ENCODE results near the gene USP5. TPM values are rescaled to one million over a fixed set of nuclear protein-coding genes. Genes with fewer than 3 reads are reported as not detected.
"Not testable (repeated sequence)": the region's sequence is repeated elsewhere in the genome, so short reads cannot be mapped to it uniquely, and the experiment has no call there.

USP5 gene
- total RNA-seq, 1 donor from 2014 or later = 61.6 TPM

DNA sequence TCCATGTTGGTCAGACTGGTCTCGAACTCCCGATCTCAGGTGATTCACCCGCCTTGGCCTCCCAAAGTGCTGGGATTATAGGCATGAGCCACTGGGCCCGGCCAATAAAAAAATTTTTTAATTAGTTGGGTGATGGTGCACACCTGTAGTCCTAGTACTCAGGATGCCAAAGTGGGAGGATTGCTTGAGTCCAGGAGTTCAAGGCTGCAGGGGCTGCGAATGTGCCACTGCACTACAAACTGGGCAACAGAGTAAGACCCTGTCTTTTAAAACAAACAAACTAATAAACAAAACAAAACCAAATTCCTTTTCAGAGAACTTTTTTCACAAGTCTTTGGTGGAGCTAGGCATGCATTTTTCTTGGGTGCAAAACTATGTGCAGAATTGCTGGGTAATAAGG, 31.3 kb downstream of the USP5 start:
- H3K9me3 ChIP-seq (ENCODE audit: control insufficient read depth in 3 of 3, low read length in 3 of 3) = no peaks in the 10 kb centered on the region

DNA sequence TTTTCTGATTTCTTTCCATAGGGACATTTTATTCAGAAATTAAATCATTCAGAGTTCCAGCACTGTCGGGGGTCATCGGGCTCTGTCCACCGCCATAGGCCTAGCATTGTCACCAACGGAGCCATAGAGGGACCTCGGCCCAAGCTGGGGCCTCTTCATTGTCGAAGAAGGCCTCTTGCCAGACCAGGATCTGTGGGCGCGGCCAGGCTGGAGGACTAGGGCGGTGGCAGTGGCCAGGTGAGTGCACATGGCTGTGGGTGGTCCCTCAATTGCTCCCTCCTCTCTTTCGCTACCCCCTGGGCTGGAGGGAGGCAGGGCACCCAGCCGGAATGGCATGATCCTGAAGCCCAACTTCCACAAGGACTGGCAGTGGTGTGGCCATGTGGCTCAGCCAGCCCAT, 31.7 kb downstream of the USP5 start:
- Histone ChIP-seq H3K4me3 (ENCODE audit: low read length in 3 of 3) (no peak overlapping the region), H3K27me3 (ENCODE audit: control insufficient read depth in 3 of 3, insufficient read depth in 3 of 3, low read length in 3 of 3) (no peaks in the 10 kb centered on the region), H3K4me1 (ENCODE audit: control insufficient read depth in 3 of 3, insufficient read depth in 3 of 3, low read length in 3 of 3) (no peaks in the 10 kb centered on the region), H3K27ac (ENCODE audit: low read depth, low read length) (no peak overlapping the region), H3K9ac (ENCODE audit: low read depth in 1 of 3, low read length in 3 of 3) (no peak overlapping the region), H3K9me3 (ENCODE audit: control insufficient read depth in 3 of 3, low read length in 3 of 3) (no peaks in the 10 kb centered on the region), H3K36me3 (ENCODE audit: control insufficient read depth in 3 of 3, insufficient read depth in 3 of 3, low read length in 3 of 3) (peaks cover 8 to 19% (median 9%) of the 10 kb centered on the region in 3 donors)

More for the DNA sequence above, 31.3 kb downstream of the USP5 start:
- Histone ChIP-seq H3K9ac (ENCODE audit: low read depth in 1 of 3, low read length in 3 of 3) (no peak overlapping the region), H3K27ac (ENCODE audit: low read depth, low read length) (no peak overlapping the region), H3K4me3 (ENCODE audit: low read length in 3 of 3) (no peak overlapping the region), H3K4me1 (ENCODE audit: control insufficient read depth in 3 of 3, insufficient read depth in 3 of 3, low read length in 3 of 3) (no peaks in the 10 kb centered on the region), H3K36me3 (ENCODE audit: control insufficient read depth in 3 of 3, insufficient read depth in 3 of 3, low read length in 3 of 3) (peaks cover 8 to 19% (median 9%) of the 10 kb centered on the region in 3 donors), H3K27me3 (ENCODE audit: control insufficient read depth in 3 of 3, insufficient read depth in 3 of 3, low read length in 3 of 3) (no peaks in the 10 kb centered on the region)

DNA sequence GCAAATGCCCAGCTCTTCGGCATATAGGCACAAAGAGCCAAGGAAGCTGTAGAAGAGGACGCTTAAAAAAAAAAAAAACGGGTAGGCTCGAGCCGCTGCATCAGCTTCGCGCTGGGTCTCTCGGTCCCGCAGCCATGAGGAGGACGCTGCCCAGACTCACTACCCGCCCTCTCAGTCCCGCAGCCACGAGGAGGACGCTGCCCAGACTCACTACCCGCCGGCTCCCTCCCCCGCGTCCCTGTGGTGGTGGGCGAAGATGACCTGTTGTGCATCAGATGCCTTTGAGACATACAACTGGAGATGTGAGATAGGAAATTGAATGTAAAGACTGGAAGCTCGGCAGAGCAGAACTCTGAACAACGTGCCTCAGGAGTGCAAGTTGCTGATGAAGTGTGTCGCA, 32.6 kb downstream of the USP5 start:
- H3K9ac ChIP-seq (ENCODE audit: low read depth in 1 of 3, low read length in 3 of 3) = no peak overlapping the region
- no peak overlapping the region for H3K27ac ChIP-seq (ENCODE audit: low read depth, low read length)
- no peak overlapping the region for H3K4me3 ChIP-seq (ENCODE audit: low read length in 3 of 3)
- no peaks in the 10 kb centered on the region for H3K27me3 ChIP-seq (ENCODE audit: control insufficient read depth in 3 of 3, insufficient read depth in 3 of 3, low read length in 3 of 3)
- no peaks in the 10 kb centered on the region for H3K9me3 ChIP-seq (ENCODE audit: control insufficient read depth in 3 of 3, low read length in 3 of 3)
- H3K4me1 ChIP-seq (ENCODE audit: control insufficient read depth in 3 of 3, insufficient read depth in 3 of 3, low read length in 3 of 3) = no peaks in the 10 kb centered on the region
- H3K36me3 ChIP-seq (ENCODE audit: control insufficient read depth in 3 of 3, insufficient read depth in 3 of 3, low read length in 3 of 3) = peaks cover 8 to 19% (median 9%) of the 10 kb centered on the region in 3 donors

DNA sequence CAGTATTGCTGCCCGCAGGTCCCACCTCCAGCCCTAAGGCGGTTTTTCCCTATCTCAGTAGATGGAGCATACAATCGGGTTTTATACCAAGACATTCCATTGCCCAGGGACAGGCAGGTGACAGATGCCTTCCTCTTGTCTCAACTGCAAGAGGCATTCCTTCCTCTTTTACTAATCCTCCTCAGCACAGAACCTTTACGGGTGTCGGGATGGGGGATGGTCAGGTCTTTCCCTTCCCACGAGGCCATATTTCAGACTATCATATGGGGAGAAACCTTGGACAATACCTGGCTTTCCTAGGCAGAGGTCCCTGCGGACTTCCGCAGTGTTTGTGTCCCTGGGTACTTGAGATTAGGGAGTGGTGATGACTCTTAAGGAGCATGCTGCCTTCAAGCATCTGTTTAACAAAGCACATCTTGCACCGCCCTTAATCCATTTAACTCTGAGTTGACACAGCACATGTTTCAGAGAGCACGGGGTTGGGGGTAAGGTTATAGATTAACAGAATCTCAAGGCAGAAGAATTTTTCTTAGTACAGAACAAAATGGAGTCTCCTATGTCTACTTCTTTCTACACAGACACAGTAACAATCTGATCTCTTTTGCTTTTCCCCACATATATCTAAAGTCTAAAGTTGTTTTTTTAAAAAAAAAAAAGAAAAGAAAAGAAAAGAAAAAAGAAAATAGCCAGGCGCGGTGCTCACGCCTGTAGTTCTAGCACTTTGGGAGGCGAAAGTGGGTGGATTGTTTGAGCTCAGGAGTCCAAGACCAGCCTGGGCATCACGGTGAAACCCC, 34.5 kb downstream of the USP5 start:
- not testable (repeated sequence) for H3K27me3 ChIP-seq (ENCODE audit: control insufficient read depth in 3 of 3, insufficient read depth in 3 of 3, low read length in 3 of 3); H3K4me1 ChIP-seq (ENCODE audit: control insufficient read depth in 3 of 3, insufficient read depth in 3 of 3, low read length in 3 of 3); H3K9me3 ChIP-seq (ENCODE audit: control insufficient read depth in 3 of 3, low read length in 3 of 3); H3K9ac ChIP-seq (ENCODE audit: low read depth in 1 of 3, low read length in 3 of 3); H3K4me3 ChIP-seq (ENCODE audit: low read length in 3 of 3); H3K27ac ChIP-seq (ENCODE audit: low read depth, low read length)
- peaks cover 8 to 19% (median 9%) of the 10 kb centered on the region in 3 donors for H3K36me3 ChIP-seq (ENCODE audit: control insufficient read depth in 3 of 3, insufficient read depth in 3 of 3, low read length in 3 of 3)

DNA sequence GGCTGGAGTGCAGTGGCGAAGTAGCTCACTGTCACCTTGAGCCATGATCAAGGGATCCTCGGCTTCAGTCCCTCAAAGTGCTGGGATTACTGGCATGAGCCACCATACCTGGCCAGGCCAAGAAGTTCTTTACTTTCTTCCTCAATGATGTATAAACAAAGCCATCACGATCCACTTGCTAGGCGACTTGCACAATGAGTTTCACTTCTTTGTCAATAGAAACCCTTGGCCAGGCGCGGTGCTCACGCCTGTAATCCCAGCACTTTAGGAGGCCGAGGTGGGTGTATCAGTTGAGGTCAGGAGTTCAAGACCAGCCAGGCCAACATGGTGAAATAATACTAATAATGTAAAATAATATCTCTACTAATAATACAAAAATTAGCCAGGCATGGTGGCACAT, 35.5 kb downstream of the USP5 start:
- no peak overlapping the region for H3K9ac ChIP-seq (ENCODE audit: low read depth in 1 of 3, low read length in 3 of 3)
- H3K27me3 ChIP-seq (ENCODE audit: control insufficient read depth in 3 of 3, insufficient read depth in 3 of 3, low read length in 3 of 3) = no peaks in the 10 kb centered on the region
- no peak overlapping the region for H3K27ac ChIP-seq (ENCODE audit: low read depth, low read length)

DNA sequence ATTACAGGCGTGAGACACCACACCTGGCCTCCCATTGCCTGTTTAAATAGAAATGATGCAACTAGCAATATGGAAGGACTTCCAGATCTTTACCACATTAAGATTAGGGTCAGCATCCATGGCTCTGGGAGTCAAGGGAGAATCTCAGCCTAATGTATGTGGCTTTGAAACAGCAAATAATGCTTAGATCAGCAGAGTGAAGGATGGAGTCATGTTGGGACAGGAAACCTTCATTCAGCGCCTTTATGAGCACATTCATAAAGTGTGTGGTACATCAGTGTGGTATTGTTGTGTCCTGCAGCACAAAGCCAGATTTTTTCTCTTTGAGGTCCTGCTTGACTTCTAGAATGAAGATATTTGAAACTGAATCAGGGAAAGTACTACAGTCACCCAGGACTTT, 36.4 kb downstream of the USP5 start:
- H3K36me3 ChIP-seq (ENCODE audit: control insufficient read depth in 3 of 3, insufficient read depth in 3 of 3, low read length in 3 of 3) = peaks cover 7 to 17% (median 8%) of the 10 kb centered on the region in 3 donors
- H3K9me3 ChIP-seq (ENCODE audit: control insufficient read depth in 3 of 3, low read length in 3 of 3) = no peaks in the 10 kb centered on the region
- no peak overlapping the region for H3K4me3 ChIP-seq (ENCODE audit: low read length in 3 of 3)
- H3K9ac ChIP-seq (ENCODE audit: low read depth in 1 of 3, low read length in 3 of 3) = no peak overlapping the region
- no peaks in the 10 kb centered on the region for H3K27me3 ChIP-seq (ENCODE audit: control insufficient read depth in 3 of 3, insufficient read depth in 3 of 3, low read length in 3 of 3)
- no peak overlapping the region for H3K27ac ChIP-seq (ENCODE audit: low read depth, low read length)
- H3K4me1 ChIP-seq (ENCODE audit: control insufficient read depth in 3 of 3, insufficient read depth in 3 of 3, low read length in 3 of 3) = peaks cover 9 to 13% (median 11%) of the 10 kb centered on the region in 3 donors

More for the DNA sequence above, 35.5 kb downstream of the USP5 start:
- H3K4me1 ChIP-seq (ENCODE audit: control insufficient read depth in 3 of 3, insufficient read depth in 3 of 3, low read length in 3 of 3) = peaks cover 9 to 13% (median 11%) of the 10 kb centered on the region in 3 donors
- H3K4me3 ChIP-seq (ENCODE audit: low read length in 3 of 3) = no peak overlapping the region
- H3K9me3 ChIP-seq (ENCODE audit: control insufficient read depth in 3 of 3, low read length in 3 of 3) = no peaks in the 10 kb centered on the region
- H3K36me3 ChIP-seq (ENCODE audit: control insufficient read depth in 3 of 3, insufficient read depth in 3 of 3, low read length in 3 of 3) = peaks cover 8 to 17% (median 9%) of the 10 kb centered on the region in 3 donors

DNA sequence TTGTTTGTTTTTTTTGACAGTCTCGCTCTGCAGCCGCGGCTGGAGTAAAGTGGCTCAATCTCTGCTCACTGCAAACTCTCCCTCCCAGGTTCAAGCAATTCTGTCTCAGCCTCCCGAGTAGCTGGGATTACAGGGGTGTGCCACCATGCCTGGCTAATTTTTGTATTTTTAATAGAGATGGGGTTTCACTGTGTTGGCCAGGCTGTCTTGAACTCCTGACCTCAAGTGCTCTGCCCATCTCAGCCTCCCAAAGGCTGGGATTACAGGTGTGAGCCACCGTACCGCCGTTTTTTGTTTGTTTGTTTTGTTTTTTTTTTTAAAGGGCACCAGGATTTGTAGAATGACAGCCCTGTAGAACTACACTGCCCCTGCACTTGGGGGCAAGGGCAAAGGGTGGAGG, 36.8 kb downstream of the USP5 start:
- H3K4me3 ChIP-seq (ENCODE audit: low read length in 3 of 3); H3K9me3 ChIP-seq (ENCODE audit: control insufficient read depth in 3 of 3, low read length in 3 of 3); H3K27me3 ChIP-seq (ENCODE audit: control insufficient read depth in 3 of 3, insufficient read depth in 3 of 3, low read length in 3 of 3); H3K27ac ChIP-seq (ENCODE audit: low read depth, low read length); H3K9ac ChIP-seq (ENCODE audit: low read depth in 1 of 3, low read length in 3 of 3): not testable (repeated sequence)
- H3K4me1 ChIP-seq (ENCODE audit: control insufficient read depth in 3 of 3, insufficient read depth in 3 of 3, low read length in 3 of 3) = peaks cover 9 to 13% (median 11%) of the 10 kb centered on the region in 3 donors
- H3K36me3 ChIP-seq (ENCODE audit: control insufficient read depth in 3 of 3, insufficient read depth in 3 of 3, low read length in 3 of 3) = peaks cover 5 to 13% (median 6%) of the 10 kb centered on the region in 3 donors

DNA sequence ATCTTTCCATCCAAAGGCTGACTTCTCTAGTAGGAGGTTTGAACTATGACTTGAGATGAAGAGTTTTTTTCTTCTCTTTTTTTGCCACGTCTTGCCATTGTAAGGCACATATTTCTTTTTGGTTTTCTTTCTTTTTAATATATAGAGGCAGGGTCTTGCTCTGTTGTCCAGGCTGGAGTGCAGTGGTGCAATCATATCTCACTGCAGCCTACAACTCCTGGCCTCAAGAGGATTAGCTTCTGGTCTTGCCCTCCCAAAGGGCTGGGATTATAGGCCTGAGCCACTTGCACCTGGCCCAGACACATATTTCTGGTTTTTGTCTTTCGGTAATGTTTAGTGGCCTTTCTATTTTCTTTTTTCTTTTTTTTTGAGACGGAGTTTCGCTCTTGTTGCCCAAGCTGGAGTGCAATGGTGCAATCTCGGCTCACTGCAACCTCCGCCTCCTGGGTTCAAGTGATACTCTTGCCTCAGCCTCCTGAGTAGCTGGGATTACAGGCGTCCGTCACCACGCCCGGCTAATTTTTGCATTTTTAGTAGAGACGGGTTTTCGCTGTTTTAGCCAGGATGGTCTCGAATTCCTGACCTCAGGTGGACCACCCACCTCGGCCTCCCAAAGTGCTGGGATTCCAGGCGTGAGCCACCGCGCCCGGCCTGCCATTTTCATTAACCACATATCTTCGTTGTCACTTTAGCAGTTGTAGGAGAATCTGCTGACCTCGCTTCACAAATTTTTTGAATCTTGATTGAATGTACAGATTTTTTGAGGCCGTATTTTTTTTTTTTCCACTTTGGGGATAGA, 38.0 kb downstream of the USP5 start:
- not testable (repeated sequence) for H3K36me3 ChIP-seq (ENCODE audit: control insufficient read depth in 3 of 3, insufficient read depth in 3 of 3, low read length in 3 of 3); H3K9ac ChIP-seq (ENCODE audit: low read depth in 1 of 3, low read length in 3 of 3); H3K4me3 ChIP-seq (ENCODE audit: low read length in 3 of 3); H3K9me3 ChIP-seq (ENCODE audit: control insufficient read depth in 3 of 3, low read length in 3 of 3); H3K27me3 ChIP-seq (ENCODE audit: control insufficient read depth in 3 of 3, insufficient read depth in 3 of 3, low read length in 3 of 3)
- Histone ChIP-seq H3K4me1 (ENCODE audit: control insufficient read depth in 3 of 3, insufficient read depth in 3 of 3, low read length in 3 of 3) (peaks cover 9 to 13% (median 11%) of the 10 kb centered on the region in 3 donors), H3K27ac (ENCODE audit: low read depth, low read length) (peak overlapping the region; percentile 86)

DNA sequence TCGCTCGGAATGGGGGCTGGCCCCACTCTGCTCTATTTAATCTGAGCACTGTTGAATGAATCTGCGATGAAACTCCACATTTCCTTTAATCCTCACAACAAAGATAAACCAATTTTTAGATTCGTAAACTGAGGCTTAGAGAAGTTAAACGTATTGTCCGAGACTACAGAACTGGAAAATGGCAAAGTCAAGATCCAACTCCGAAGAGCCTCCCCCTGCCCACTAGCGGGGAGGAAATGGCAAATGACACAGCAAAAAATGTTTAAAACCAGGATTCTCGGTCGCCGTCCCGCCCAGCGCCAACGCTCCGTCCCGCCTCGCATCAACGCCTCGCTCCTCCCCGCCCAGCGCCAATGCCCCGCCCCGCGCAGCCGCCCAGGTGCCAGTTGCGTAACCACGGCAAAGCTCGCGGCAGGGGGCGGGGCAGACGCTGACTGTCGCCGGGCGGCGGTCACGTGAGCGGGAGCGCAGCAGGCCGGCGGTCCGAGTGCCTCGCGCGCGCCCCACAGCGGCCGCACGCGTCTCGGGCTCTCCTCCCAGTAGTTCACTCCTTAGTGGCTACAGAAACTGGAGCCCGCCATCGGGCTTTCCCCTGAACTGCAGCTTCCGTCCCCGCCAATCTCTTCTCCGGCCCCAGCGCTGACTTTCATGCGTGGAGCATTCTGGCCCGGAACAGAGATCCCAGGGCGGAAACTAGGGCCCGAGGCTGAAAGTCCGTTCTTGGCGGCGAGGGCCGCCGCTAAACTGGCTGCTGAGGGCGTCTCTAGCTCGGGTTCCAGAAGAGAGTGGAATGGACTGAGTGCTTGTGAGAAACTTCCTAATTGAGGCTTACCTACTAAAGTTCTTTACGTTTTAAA, 39.1 kb downstream of the USP5 start:
- Histone ChIP-seq H3K4me1 (ENCODE audit: control insufficient read depth in 3 of 3, insufficient read depth in 3 of 3, low read length in 3 of 3) (peaks cover 9 to 13% (median 11%) of the 10 kb centered on the region in 3 donors), H3K9me3 (ENCODE audit: control insufficient read depth in 3 of 3, low read length in 3 of 3) (no peaks in the 10 kb centered on the region), H3K9ac (ENCODE audit: low read depth in 1 of 3, low read length in 3 of 3) (peak overlapping the region; percentile 84 to 92 (median 84)), H3K36me3 (ENCODE audit: control insufficient read depth in 3 of 3, insufficient read depth in 3 of 3, low read length in 3 of 3) (no peaks in the 10 kb centered on the region), H3K27ac (ENCODE audit: low read depth, low read length) (peak overlapping the region; percentile 86), H3K4me3 (ENCODE audit: low read length in 3 of 3) (peak overlapping the region; percentile 84 to 89 (median 86)), H3K27me3 (ENCODE audit: control insufficient read depth in 3 of 3, insufficient read depth in 3 of 3, low read length in 3 of 3) (no peaks in the 10 kb centered on the region)
